KOPT-K1 (cell line): ENCODE measurements around the gene GPR21.

Experiments used
- H3K27ac ChIP-seq: fragments of 200-600 bp; sonication (generic); 2 replicates; pipeline ENCODE4 v1.5.1; 2016; ENCODE audit warnings: antibody characterized with exemption, mild to moderate bottlenecking, low read depth, low read length; ENCODE audit not compliant: poor library complexity, severe bottlenecking
- H3K36me3 ChIP-seq: fragments of 200-600 bp; sonication (generic); 2 replicates; pipeline ENCODE4 v1.5.1; 2017; ENCODE audit warnings: antibody characterized with exemption, mild to moderate bottlenecking, low read length, moderate library complexity; ENCODE audit not compliant: insufficient read depth
- H3K9me3 ChIP-seq: fragments of 200-600 bp; sonication (generic); 2 replicates; pipeline ENCODE4 v1.5.1; 2017; ENCODE audit warnings: antibody characterized with exemption, low read length, mild to moderate bottlenecking; ENCODE audit not compliant: insufficient read depth, poor library complexity, severe bottlenecking

GPR21 gene

GRCh38 chr9:123065196-123065595 lies 31.7 kb downstream of the GPR21 start:
- Histone ChIP-seq H3K9me3 (no peaks in the 10 kb centered on the region), H3K27ac (no peak overlapping the region), H3K36me3 (peaks cover 47% of the 10 kb centered on the region)

GRCh38 chr9:123067136-123067535 lies 33.7 kb downstream of the GPR21 start:
- Histone ChIP-seq H3K36me3 (peaks cover 64% of the 10 kb centered on the region), H3K27ac (no peak overlapping the region), H3K9me3 (no peaks in the 10 kb centered on the region)

- Histone ChIP-seq H3K9me3 (no peaks in the 10 kb centered on the region), H3K27ac (no peak overlapping the region), H3K36me3 (peaks cover 83% of the 10 kb centered on the region)
These were observed 35.6 kb downstream of the GPR21 start for GRCh38 chr9:123069010-123069481.

GRCh38 chr9:123070198-123070597 lies 36.7 kb downstream of the GPR21 start:
- H3K9me3 ChIP-seq, result no peaks in the 10 kb centered on the region
- no peak overlapping the region for H3K27ac ChIP-seq
- peaks cover 82% of the 10 kb centered on the region for H3K36me3 ChIP-seq

GRCh38 chr9:123072407-123072995 lies 39.0 kb downstream of the GPR21 start:
- no peaks in the 10 kb centered on the region for H3K9me3 ChIP-seq
- H3K27ac ChIP-seq, result no peak overlapping the region
- H3K36me3 ChIP-seq, result peaks cover 79% of the 10 kb centered on the region

GRCh38 chr9:123073441-123073840 lies 40.0 kb downstream of the GPR21 start:
- Histone ChIP-seq H3K27ac (no peak overlapping the region), H3K36me3 (peaks cover 71% of the 10 kb centered on the region), H3K9me3 (no peaks in the 10 kb centered on the region)

GRCh38 chr9:123073991-123074422 lies 40.5 kb downstream of the GPR21 start:
- no peaks in the 10 kb centered on the region for H3K9me3 ChIP-seq
- H3K36me3 ChIP-seq, result peaks cover 75% of the 10 kb centered on the region
- H3K27ac ChIP-seq, result no peak overlapping the region

- Histone ChIP-seq H3K36me3 (peaks cover 81% of the 10 kb centered on the region), H3K27ac (no peak overlapping the region), H3K9me3 (no peaks in the 10 kb centered on the region)
These were observed 41.2 kb downstream of the GPR21 start for GRCh38 chr9:123074628-123075027.

GRCh38 chr9:123080444-123080843 lies 47.0 kb downstream of the GPR21 start:
- H3K36me3 ChIP-seq, result peaks cover 85% of the 10 kb centered on the region

GRCh38 chr9:123081824-123082223 lies 48.4 kb downstream of the GPR21 start:
- no peak overlapping the region for H3K27ac ChIP-seq
- peaks cover 85% of the 10 kb centered on the region for H3K36me3 ChIP-seq
- no peaks in the 10 kb centered on the region for H3K9me3 ChIP-seq

More at GRCh38 chr9:123080444-123080843, 47.0 kb downstream of the GPR21 start:
- no peak overlapping the region for H3K27ac ChIP-seq
- no peaks in the 10 kb centered on the region for H3K9me3 ChIP-seq

- Histone ChIP-seq H3K27ac (no peak overlapping the region), H3K36me3 (peaks cover 81% of the 10 kb centered on the region), H3K9me3 (no peaks in the 10 kb centered on the region)
These were observed 50.2 kb downstream of the GPR21 start for GRCh38 chr9:123083680-123084079.

- Histone ChIP-seq H3K36me3 (peaks cover 76% of the 10 kb centered on the region), H3K27ac (no peak overlapping the region), H3K9me3 (no peaks in the 10 kb centered on the region)
These were observed 50.8 kb downstream of the GPR21 start for GRCh38 chr9:123084256-123084655.
